Keratinocyte (primary cell): ENCODE results near the gene ADAMTSL1. TPM values are rescaled to one million over a fixed set of nuclear protein-coding genes. Genes with fewer than 3 reads are reported as not detected.

ENCODE experiments used
- DNase-seq: peaks from one replicate; pipeline ENCODE4 v3.0.0-alpha.2; 2011; ENCODE audit warnings: low read depth, missing footprints, low spot score
- FAIRE-seq: peaks from 2 replicates; lab custom pipeline; 2011; peaks lifted over from hg19 to GRCh38; lab: Jason Lieb, UNC
- H2AFZ ChIP-seq: 2 replicates; pipeline ENCODE4 v1.6.0; 2012; ENCODE audit warnings: low read length, control low read depth, inconsistent platforms; ENCODE audit not compliant: control insufficient read depth
- H3K27ac ChIP-seq: 2 replicates; pipeline ENCODE4 v1.5.1; 2011; ENCODE audit warnings: low read length; ENCODE audit not compliant: control insufficient read depth, insufficient read depth
- H3K27me3 ChIP-seq: 3 replicates; pipeline ENCODE4 v1.6.0; 2011; ENCODE audit warnings: low read length; ENCODE audit not compliant: control insufficient read depth, insufficient read depth; ENCODE audit errors: extremely low read depth
- H3K36me3 ChIP-seq, 2 experiments: 2 replicates in 1 of 2; 3 replicates in 1 of 2; pipeline ENCODE4 v1.5.1; 2011; ENCODE audit warnings: low read length in 2 of 2, mild to moderate bottlenecking in 1 of 2; ENCODE audit not compliant: control insufficient read depth in 2 of 2, insufficient read depth in 2 of 2; ENCODE audit errors: extremely low read depth in 1 of 2
- H3K4me1 ChIP-seq: 3 replicates; pipeline ENCODE4 v1.5.1; 2011; ENCODE audit warnings: low read length; ENCODE audit not compliant: control insufficient read depth, insufficient read depth; ENCODE audit errors: extremely low read depth
- H3K4me2 ChIP-seq: 3 replicates; pipeline ENCODE4 v1.6.0; 2011; ENCODE audit warnings: low read depth, low read length; ENCODE audit not compliant: control insufficient read depth, insufficient read depth; ENCODE audit errors: extremely low read depth
- H3K4me3 ChIP-seq, 3 experiments: fragments of 200-600 bp in 1 of 3; sonication (generic) in 1 of 3; 2 replicates in 2 of 3; 3 replicates in 1 of 3; pipeline ENCODE4 v1.5.1; 2011 to 2016; ENCODE audit warnings: low read length in 3 of 3, mild to moderate bottlenecking in 3 of 3, control low read depth in 2 of 3, inconsistent platforms in 1 of 3, low read depth in 1 of 3, mixed read lengths in 1 of 3, mixed run types in 1 of 3, moderate library complexity in 1 of 3; ENCODE audit not compliant: control insufficient read depth in 2 of 3, insufficient read depth in 2 of 3; ENCODE audit errors: extremely low read depth in 1 of 3
- H3K79me2 ChIP-seq: 2 replicates; pipeline ENCODE4 v1.6.0; 2012; ENCODE audit warnings: low read length; ENCODE audit not compliant: control insufficient read depth, insufficient read depth
- H3K9ac ChIP-seq: 3 replicates; pipeline ENCODE4 v1.6.0; 2011; ENCODE audit warnings: low read length; ENCODE audit not compliant: control insufficient read depth, insufficient read depth; ENCODE audit errors: extremely low read depth
- H3K9me1 ChIP-seq: 3 replicates; pipeline ENCODE4 v1.6.0; 2011; ENCODE audit warnings: low read length; ENCODE audit not compliant: control insufficient read depth, insufficient read depth; ENCODE audit errors: extremely low read depth
- H3K9me3 ChIP-seq: 2 replicates; pipeline ENCODE4 v1.5.1; 2012; ENCODE audit warnings: low read depth, low read length; ENCODE audit not compliant: control insufficient read depth
- H4K20me1 ChIP-seq: 3 replicates; pipeline ENCODE4 v1.6.0; 2011; ENCODE audit warnings: low read length; ENCODE audit not compliant: control insufficient read depth, insufficient read depth; ENCODE audit errors: extremely low read depth
- CTCF ChIP-seq, 3 experiments: IDR thresholded peaks in 1 of 3; conservative IDR thresholded peaks in 1 of 3; optimal IDR thresholded peaks in 1 of 3; 2 replicates in 2 of 3; 3 replicates in 1 of 3; pipeline versions ENCODE3 to v1.5.1; 2011; ENCODE audit warnings: low read length in 3 of 3, mild to moderate bottlenecking in 3 of 3, moderate library complexity in 2 of 3, control low read depth in 1 of 3, inconsistent platforms in 1 of 3; ENCODE audit not compliant: insufficient read depth in 2 of 3; ENCODE audit errors: extremely low read depth in 1 of 3
- EZH2 ChIP-seq: IDR thresholded peaks from one replicate; pipeline ENCODE4 v1.6.1; 2012; ENCODE audit warnings: inconsistent platforms, mild to moderate bottlenecking, low read length, moderate library complexity
- dilution Hi-C: fragments of 300-500 bp; cut with MboI; formaldehyde crosslinking; loops from one replicate; pipeline ENCODE4 v1.7.0; 2020; ENCODE audit warnings: low sequenced_read_pairs; ENCODE audit not compliant: extremely low pct_ligation_motif_present
- polyA plus RNA-seq, 5 experiments: library from polyadenylated mRNA; depleted of rRNA in 3 of 5; stranded (reverse) in 3 of 5; stranded (forward) in 1 of 5; unstranded in 1 of 5; fragments of >200 nt; gene quantifications; 1 replicate in 1 of 5; 2 replicates in 3 of 5; 3 replicates in 1 of 5; pipeline versions ENCODE4 v1.2.1 to v1.2.3, GENCODE V29; 2011 to 2012; ENCODE audit warnings: missing spikeins in 2 of 5, low read depth in 1 of 5, low replicate concordance in 1 of 5

The ADAMTSL1 gene
- polyA plus RNA-seq, 1 donor (not counting 4 experiments of a cell fraction or from before 2014, with no cell fraction given): 1.1 TPM

GRCh38 chr9:18866121-18866831 lies 392.3 kb downstream of the ADAMTSL1 start:
- Histone ChIP-seq H3K36me3 (no peaks in the 10 kb centered on the region), H3K79me2 (no peaks in the 10 kb centered on the region), H2AFZ (no peak overlapping the region), H3K4me3 (no peak overlapping the region), H4K20me1 (no peaks in the 10 kb centered on the region), H3K9ac (no peak overlapping the region), H3K9me1 (no peaks in the 10 kb centered on the region), H3K9me3 (no peaks in the 10 kb centered on the region), H3K4me2 (no peak overlapping the region), H3K4me1 (no peaks in the 10 kb centered on the region), H3K27me3 (no peaks in the 10 kb centered on the region), H3K27ac (no peak overlapping the region)
- no peak for TF ChIP-seq EZH2
- no peak for TF ChIP-seq CTCF (optimal IDR thresholded peaks at IDR 0.05 in 1 of 3, IDR thresholded peaks at IDR 0.05 in 1 of 3, conservative IDR thresholded peaks at IDR 0.05 in 1 of 3; ENCODE audit: extremely low read depth in 1 of 3, insufficient read depth in 2 of 3, low read length in 3 of 3)
- DNase-seq (no peak), FAIRE-seq (no peak)
- dilution Hi-C loops: no loop called here

- FAIRE-seq (no peak), DNase-seq (no peak)
- Histone ChIP-seq H3K79me2 (no peaks in the 10 kb centered on the region), H3K27me3 (no peaks in the 10 kb centered on the region), H3K27ac (no peak overlapping the region), H3K9me1 (no peaks in the 10 kb centered on the region), H3K4me1 (no peaks in the 10 kb centered on the region), H3K4me3 (no peak overlapping the region), H3K9ac (no peak overlapping the region), H2AFZ (no peak overlapping the region), H3K4me2 (no peak overlapping the region), H4K20me1 (no peaks in the 10 kb centered on the region), H3K36me3 (no peaks in the 10 kb centered on the region), H3K9me3 (no peaks in the 10 kb centered on the region)
- TF ChIP-seq CTCF (optimal IDR thresholded peaks at IDR 0.05 in 1 of 3, IDR thresholded peaks at IDR 0.05 in 1 of 3, conservative IDR thresholded peaks at IDR 0.05 in 1 of 3; ENCODE audit: extremely low read depth in 1 of 3, insufficient read depth in 2 of 3, low read length in 3 of 3) (no peak), EZH2 (no peak)
- dilution Hi-C loops: no loop called here
These were observed 395.8 kb downstream of the ADAMTSL1 start for GRCh38 chr9:18869725-18870124.
